Right kidney (tissue), 1 donor: Measurements from ENCODE around the gene NELFE.
"Not testable (repeated sequence)": the region's sequence is repeated elsewhere in the genome, so short reads cannot be mapped to it uniquely, and the experiment has no call there.

Experiments used
- DNase-seq: peaks from one replicate; pipeline ENCODE4 v3.0.0-alpha.2; 2016

NELFE gene

GRCh38 chr6:31952140-31952805 lies 6.5 kb downstream of the NELFE start:
- DNase-seq, result peak; percentile 33

GRCh38 chr6:31949926-31950548 lies 8.7 kb downstream of the NELFE start:
- no peak for DNase-seq

- no peak for DNase-seq
These were observed 9.9 kb downstream of the NELFE start for GRCh38 chr6:31948753-31949413.

- no peak for DNase-seq
These were observed 10.5 kb downstream of the NELFE start for GRCh38 chr6:31948306-31948705.

DNA sequence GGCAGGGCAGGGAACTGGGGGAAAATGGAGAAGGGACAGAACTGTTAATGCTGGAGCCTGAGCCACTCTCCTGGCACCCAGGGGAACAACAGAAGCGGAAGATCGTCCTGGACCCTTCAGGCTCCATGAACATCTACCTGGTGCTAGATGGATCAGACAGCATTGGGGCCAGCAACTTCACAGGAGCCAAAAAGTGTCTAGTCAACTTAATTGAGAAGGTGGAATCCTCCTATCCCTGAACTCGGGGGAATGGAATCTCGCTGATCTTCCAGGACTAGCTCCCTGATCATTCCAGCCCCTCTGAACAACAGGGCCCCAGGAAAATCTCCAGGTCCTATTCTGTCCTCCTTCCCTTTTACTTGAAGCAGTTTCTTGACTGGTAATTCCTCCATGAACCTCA lies 10.9 kb downstream of the NELFE start:
- DNase-seq, result no peak

DNA sequence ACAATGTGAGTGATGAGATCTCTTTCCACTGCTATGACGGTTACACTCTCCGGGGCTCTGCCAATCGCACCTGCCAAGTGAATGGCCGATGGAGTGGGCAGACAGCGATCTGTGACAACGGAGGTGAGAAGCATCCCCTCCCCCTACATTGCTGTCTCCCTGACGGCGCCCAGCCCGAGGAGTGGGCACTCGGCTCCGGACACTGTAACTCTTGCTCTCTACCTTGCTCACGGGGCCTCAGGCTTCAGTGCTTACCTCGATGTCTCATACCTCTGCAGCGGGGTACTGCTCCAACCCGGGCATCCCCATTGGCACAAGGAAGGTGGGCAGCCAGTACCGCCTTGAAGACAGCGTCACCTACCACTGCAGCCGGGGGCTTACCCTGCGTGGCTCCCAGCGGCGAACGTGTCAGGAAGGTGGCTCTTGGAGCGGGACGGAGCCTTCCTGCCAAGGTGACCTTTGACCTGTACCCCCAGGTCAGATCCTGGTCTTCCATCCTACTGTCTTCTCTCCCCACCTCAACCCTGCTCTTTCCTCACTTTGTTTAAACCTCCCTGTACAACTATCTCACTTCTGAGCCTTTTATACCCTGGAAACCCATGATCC lies 11.6 kb downstream of the NELFE start:
- DNase-seq, result no peak

- no peak for DNase-seq
These were observed 12.3 kb downstream of the NELFE start for GRCh38 chr6:31946370-31946885.

DNA sequence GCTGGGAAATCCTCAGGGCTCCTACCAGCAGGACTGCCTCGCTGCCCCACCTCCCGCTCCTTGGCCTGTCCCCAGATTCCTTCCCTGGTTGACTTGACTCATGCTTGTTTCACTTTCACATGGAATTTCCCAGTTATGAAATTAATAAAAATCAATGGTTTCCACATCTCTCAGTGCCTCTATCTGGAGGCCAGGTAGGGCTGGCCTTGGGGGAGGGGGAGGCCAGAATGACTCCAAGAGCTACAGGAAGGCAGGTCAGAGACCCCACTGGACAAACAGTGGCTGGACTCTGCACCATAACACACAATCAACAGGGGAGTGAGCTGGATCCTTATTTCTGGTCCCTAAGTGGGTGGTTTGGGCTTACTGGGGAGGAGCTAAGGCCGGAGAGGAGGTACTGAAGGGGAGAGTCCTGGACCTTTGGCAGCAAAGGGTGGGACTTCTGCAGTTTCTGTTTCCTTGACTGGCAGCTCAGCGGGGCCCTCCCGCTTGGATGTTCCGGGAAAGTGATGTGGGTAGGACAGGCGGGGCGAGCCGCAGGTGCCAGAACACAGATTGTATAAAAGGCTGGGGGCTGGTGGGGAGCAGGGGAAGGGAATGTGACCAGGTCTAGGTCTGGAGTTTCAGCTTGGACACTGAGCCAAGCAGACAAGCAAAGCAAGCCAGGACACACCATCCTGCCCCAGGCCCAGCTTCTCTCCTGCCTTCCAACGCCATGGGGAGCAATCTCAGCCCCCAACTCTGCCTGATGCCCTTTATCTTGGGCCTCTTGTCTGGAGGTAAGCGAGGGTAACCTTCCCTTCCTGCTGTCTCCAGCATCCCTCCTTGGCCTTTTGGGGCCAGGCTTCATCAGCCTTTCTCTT lies 13.0 kb downstream of the NELFE start, which contains the start of gene CFB:
CFB (plus strand) TSS at position 589 of the 863 bp plus-strand sequence; CDS start at position 716, 127 bp downstream.
- no peak for DNase-seq

DNA sequence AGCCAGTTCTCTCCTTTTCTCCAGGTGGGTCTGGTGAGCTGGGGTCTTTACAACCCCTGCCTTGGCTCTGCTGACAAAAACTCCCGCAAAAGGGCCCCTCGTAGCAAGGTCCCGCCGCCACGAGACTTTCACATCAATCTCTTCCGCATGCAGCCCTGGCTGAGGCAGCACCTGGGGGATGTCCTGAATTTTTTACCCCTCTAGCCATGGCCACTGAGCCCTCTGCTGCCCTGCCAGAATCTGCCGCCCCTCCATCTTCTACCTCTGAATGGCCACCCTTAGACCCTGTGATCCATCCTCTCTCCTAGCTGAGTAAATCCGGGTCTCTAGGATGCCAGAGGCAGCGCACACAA lies 13.6 kb downstream of the NELFE start:
- DNase-seq, result no peak

- no peak for DNase-seq
These were observed 15.0 kb downstream of the NELFE start for GRCh38 chr6:31943742-31944141.

GRCh38 chr6:31940256-31940664 lies 18.5 kb downstream of the NELFE start:
- no peak for DNase-seq

GRCh38 chr6:31935823-31936222 lies 22.9 kb downstream of the NELFE start:
- DNase-seq, result no peak

DNA sequence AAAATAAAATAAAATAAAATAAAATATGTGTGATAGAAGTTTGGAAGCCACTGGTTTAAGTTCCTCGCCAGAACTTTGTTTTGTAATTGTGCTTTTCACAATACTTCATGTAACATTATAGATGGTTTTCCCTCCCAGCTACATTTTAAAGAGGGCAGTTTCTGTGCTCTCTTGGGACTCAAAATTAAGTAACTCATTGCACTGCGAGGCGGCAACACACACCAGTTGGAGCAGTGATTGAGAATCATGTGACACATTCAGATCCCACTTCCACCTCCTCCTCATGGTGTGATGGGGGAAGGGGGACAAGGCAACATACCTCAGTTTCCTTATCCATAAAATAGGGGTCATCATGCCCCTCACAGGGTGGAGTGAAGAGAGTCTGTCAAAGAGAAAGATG lies 23.8 kb downstream of the NELFE start:
- DNase-seq, result no peak

DNA sequence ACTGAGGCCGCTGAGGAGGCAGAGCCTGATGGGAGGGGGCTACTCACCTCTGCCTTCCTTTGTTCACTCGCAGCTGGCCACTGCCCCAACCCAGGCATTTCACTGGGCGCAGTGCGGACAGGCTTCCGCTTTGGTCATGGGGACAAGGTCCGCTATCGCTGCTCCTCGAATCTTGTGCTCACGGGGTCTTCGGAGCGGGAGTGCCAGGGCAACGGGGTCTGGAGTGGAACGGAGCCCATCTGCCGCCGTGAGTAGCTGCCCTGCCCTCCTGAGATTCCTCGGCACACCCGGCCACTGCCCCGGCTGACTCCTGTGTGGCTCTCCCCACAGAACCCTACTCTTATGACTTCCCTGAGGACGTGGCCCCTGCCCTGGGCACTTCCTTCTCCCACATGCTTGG lies 25.2 kb downstream of the NELFE start:
- no peak for DNase-seq

DNA sequence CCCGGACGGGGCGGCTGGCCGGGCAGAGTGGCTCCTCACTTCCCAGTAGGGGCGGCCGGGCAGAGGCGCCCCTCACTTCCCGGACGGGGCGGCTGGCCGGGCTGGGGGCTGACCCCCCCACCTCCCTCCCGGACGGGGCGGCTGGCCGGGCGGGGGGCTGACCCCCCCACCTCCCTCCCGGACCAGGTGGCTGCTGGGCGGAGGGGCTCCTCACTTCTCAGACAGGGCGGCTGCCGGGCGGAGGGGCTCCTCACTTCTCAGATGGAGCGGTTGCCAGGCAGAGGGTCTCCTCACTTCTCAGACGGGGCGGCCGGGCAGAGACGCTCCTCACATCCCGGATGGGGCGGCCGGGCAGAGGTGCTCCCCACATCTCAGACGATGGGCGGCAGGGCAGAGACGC lies 26.6 kb downstream of the NELFE start:
- DNase-seq, result not testable (repeated sequence)

- no peak for DNase-seq
These were observed 27.8 kb downstream of the NELFE start for GRCh38 chr6:31930962-31931361.

DNA sequence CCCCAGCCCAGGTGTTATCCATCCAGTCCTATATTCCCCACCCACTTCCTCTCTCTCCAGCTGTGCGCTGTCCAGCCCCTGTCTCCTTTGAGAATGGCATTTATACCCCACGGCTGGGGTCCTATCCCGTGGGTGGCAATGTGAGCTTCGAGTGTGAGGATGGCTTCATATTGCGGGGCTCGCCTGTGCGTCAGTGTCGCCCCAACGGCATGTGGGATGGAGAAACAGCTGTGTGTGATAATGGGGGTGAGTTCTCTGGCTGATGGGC lies 30.2 kb downstream of the NELFE start:
- no peak for DNase-seq

GRCh38 chr6:31927863-31928671 lies 30.7 kb downstream of the NELFE start:
- no peak for DNase-seq

GRCh38 chr6:31927242-31927862 lies 31.4 kb downstream of the NELFE start, which contains the start of gene C2:
TSS of gene C2 (plus strand) at chr6:31927717. CDS start at chr6:31927753, 36 bp downstream.
- DNase-seq, result no peak

GRCh38 chr6:31922942-31923341 lies 35.8 kb downstream of the NELFE start:
- no peak for DNase-seq

GRCh38 chr6:31920811-31921210 lies 38.0 kb downstream of the NELFE start:
- DNase-seq, result no peak
